Astrocyte of the spinal cord (primary cell): Measurements from ENCODE around the gene TEX26.

Experiments used
- DNase-seq: peaks from one replicate; pipeline ENCODE4 v3.0.0; 2011; ENCODE audit warnings: low read depth, low spot score
- H3K4me3 ChIP-seq: 2 replicates; pipeline ENCODE4 v1.5.1; 2011; ENCODE audit warnings: low read depth, mild to moderate bottlenecking, low read length, moderate library complexity
- CTCF ChIP-seq: IDR thresholded peaks from 2 replicates; pipeline ENCODE4 v1.5.1; 2012; ENCODE audit warnings: low read depth, mild to moderate bottlenecking, low read length, inconsistent platforms
- in situ Hi-C: cut with HindIII; loops from 2 replicates; pipeline ENCODE4 v1.10.0; 2017; ENCODE audit warnings: low sequenced_read_pairs

The TEX26 gene

GRCh38 chr13:30898070-30898469 lies 34.4 kb upstream of the TEX26 start:
- no peak for DNase-seq
- no peak overlapping the region for H3K4me3 ChIP-seq

GRCh38 chr13:30898678-30899241 lies 33.7 kb upstream of the TEX26 start:
- DNase-seq: peak; percentile 98
- in situ Hi-C loops: no loop called here
- no peak overlapping the region for H3K4me3 ChIP-seq
- TF ChIP-seq CTCF: no peak

More at GRCh38 chr13:30898070-30898469, 34.4 kb upstream of the TEX26 start:
- no peak for TF ChIP-seq CTCF
- in situ Hi-C loops: no loop called here

- in situ Hi-C loops: no loop called here
- TF ChIP-seq CTCF: no peak
- no peak for DNase-seq
- H3K4me3 ChIP-seq: no peak overlapping the region
Measured at GRCh38 chr13:30900436-30900835, 32.0 kb upstream of the TEX26 start.

- no peak for TF ChIP-seq CTCF
- in situ Hi-C loops: no loop called here
- DNase-seq: no peak
- no peak overlapping the region for H3K4me3 ChIP-seq
Measured at GRCh38 chr13:30900952-30901749, 31.3 kb upstream of the TEX26 start.

GRCh38 chr13:30904043-30904442 lies 28.4 kb upstream of the TEX26 start:
- in situ Hi-C loops: no loop called here

GRCh38 chr13:30905932-30906383 lies 26.5 kb upstream of the TEX26 start, which contains the start of gene MEDAG:
Gene MEDAG (plus strand): TSS chr13:30906271. CDS start chr13:30906516, 245 bp downstream.
- DNase-seq: peak; percentile 78
- H3K4me3 ChIP-seq: peak within 1 kb of the TSS; percentile 16
- in situ Hi-C loops: no loop called here
- no peak for TF ChIP-seq CTCF

More at GRCh38 chr13:30904043-30904442, 28.4 kb upstream of the TEX26 start:
- no peak overlapping the region for H3K4me3 ChIP-seq
- no peak for DNase-seq
- TF ChIP-seq CTCF: no peak
